ENCODE data around the gene TSSC4. TPM values are rescaled to one million over a fixed set of nuclear protein-coding genes. Genes with fewer than 3 reads are reported as not detected.

Gene TSSC4
- total and polyA plus RNA-seq, 2 of the 13 experiments (the other 11 are each of a cell fraction or from before 2014, with no cell fraction given) = 16.2 to 58.6 TPM

DNA sequence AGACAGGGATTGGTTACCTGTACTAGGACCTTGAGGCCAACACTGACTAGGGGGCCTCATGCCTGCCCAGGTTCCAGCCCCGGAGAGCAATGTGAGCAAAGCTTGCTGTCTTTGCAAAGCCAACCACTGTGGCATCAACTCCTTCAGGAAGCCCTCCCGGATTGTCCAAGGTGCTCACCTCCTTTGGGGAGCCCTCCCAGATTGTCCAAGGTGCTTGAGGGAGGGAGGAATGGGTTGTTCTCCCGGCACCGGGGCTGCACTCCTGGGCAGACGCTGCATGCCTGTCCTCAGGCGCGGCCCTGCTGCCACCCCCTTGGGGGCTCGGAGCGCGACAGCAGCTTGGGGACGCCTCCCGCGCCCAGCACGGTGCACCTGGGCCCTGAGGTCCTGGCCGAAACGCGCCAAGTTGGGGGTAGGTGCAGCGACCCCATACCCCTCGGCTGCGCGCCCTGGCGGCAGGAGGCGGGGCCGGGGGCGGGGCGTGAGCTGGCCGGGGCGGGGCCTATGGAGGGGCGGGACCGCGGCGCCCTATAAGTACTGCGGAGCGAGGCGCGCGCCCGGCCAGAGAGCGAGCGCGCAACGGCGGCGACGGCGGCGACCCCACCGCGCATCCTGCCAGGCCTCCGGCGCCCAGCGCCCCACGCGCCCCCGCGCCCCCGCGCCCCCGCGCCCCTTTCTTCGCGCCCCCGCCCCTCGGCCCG is 23.6 kb upstream of the TSSC4 start, which contains the start of gene CD81:
CD81 (plus strand) TSS at position 560 of the 701 bp plus-strand sequence. CDS start 240 bp downstream, outside the sequence.
- ATAC-seq = no peak
- H3K79me2 ChIP-seq (ENCODE audit: insufficient read depth, low read length) = no peaks in the 10 kb centered on the region
- no peak for FAIRE-seq
- no peak within 1 kb of the TSS for H3K4me3 ChIP-seq (replicated peaks in 1 of 3; ENCODE audit: insufficient read depth in 1 of 3, low read depth in 2 of 3, low read length in 3 of 3)
- H3K27ac ChIP-seq (ENCODE audit: extremely low read length, insufficient read depth, low read length) = no peak within 1 kb of the TSS
- no peaks in the 10 kb centered on the region for H3K9me3 ChIP-seq (ENCODE audit: low read length)
- no peak within 1 kb of the TSS for H3K9ac ChIP-seq (ENCODE audit: insufficient read depth, low read depth, low read length)
- POLR2A ChIA-PET = no interaction called here
- intact Hi-C loops (cut with micrococcal nuclease; ENCODE audit: unreplicated experiment) (no loop called here), in situ Hi-C loops (cut with HindIII; ENCODE audit: extremely low pct_ligation_motif_present, low pct_unique_long_range_greater_than_20kb) (no loop called here)
- CTCF ChIA-PET (ENCODE audit: low intra/inter-chr PET ratio, low total read pairs) = no interaction called here
- DNase-seq (ENCODE audit: low spot score) = no peak
- H4K20me1 ChIP-seq (ENCODE audit: insufficient read depth, low read length) = no peaks in the 10 kb centered on the region
- no peaks in the 10 kb centered on the region for H3K36me3 ChIP-seq (replicated peaks in 1 of 2; ENCODE audit: control insufficient read depth in 1 of 2, insufficient read depth in 2 of 2, low read length in 2 of 2)
- TF ChIP-seq, protein P1, sequence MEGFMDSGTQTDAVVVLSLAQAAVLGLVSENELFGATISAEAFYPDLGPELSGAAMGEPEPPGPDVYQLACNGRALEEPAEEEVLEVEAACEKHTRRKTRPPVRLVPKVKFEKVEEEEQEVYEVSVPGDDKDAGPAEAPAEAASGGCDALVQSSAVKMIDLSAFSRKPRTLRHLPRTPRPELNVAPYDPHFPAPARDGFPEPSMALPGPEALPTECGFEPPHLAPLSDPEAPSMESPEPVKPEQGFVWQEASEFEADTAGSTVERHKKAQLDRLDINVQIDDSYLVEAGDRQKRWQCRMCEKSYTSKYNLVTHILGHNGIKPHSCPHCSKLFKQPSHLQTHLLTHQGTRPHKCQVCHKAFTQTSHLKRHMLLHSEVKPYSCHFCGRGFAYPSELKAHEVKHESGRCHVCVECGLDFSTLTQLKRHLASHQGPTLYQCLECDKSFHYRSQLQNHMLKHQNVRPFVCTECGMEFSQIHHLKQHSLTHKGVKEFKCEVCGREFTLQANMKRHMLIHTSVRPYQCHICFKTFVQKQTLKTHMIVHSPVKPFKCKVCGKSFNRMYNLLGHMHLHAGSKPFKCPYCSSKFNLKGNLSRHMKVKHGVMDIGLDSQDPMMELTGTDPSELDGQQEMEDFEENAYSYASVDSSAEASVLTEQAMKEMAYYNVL (CRISPR knock-in tag; IDR thresholded peaks at IDR 0.05; ENCODE audit: borderline replicate concordance) = no peak
- TF ChIP-seq MAZ (IDR thresholded peaks at IDR 0.05; ENCODE audit: borderline replicate concordance, low read depth, low read length) (no peak), MAZ (CRISPR knock-in tag; IDR thresholded peaks at IDR 0.05; ENCODE audit: low read depth) (no peak), NCOA1 (CRISPR knock-in tag; IDR thresholded peaks at IDR 0.05) (no peak), TCF7 (IDR thresholded peaks at IDR 0.05; ENCODE audit: low read depth) (no peak), REPIN1 (CRISPR knock-in tag; IDR thresholded peaks at IDR 0.05; ENCODE audit: borderline replicate concordance, low read depth) (no peak), ZNF773 (CRISPR knock-in tag; IDR thresholded peaks at IDR 0.05; ENCODE audit: borderline replicate concordance) (no peak), IRF2 (CRISPR knock-in tag; IDR thresholded peaks at IDR 0.05) (no peak), GATA4 (IDR thresholded peaks at IDR 0.05; ENCODE audit: borderline replicate concordance, low read depth) (no peak), ZNF24 (IDR thresholded peaks at IDR 0.05) (no peak), HNF4G (IDR thresholded peaks at IDR 0.05; ENCODE audit: borderline replicate concordance, low read depth, low read length) (no peak), HNF4G (CRISPR knock-in tag; IDR thresholded peaks at IDR 0.05; ENCODE audit: borderline replicate concordance, low read depth) (no peak), ZNF550 (CRISPR knock-in tag; IDR thresholded peaks at IDR 0.05; ENCODE audit: borderline replicate concordance) (no peak), ZNF225 (CRISPR knock-in tag; IDR thresholded peaks at IDR 0.05) (no peak)
- TF ChIP-seq, protein P2, sequence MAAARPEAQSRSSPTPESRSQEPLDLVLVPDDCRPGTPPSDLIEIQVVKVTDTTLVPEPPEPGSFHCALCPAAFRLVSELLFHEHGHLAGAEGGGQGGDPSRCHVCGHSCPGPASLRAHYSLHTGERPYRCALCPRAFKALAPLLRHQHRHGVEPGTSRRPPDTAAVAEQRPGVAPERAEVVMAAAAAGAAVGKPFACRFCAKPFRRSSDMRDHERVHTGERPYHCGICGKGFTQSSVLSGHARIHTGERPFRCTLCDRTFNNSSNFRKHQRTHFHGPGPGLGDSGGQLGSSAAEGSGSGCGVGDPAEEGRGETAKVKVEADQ (CRISPR knock-in tag; IDR thresholded peaks at IDR 0.05; ENCODE audit: borderline replicate concordance) = no peak
- TF ChIP-seq, protein P3, sequence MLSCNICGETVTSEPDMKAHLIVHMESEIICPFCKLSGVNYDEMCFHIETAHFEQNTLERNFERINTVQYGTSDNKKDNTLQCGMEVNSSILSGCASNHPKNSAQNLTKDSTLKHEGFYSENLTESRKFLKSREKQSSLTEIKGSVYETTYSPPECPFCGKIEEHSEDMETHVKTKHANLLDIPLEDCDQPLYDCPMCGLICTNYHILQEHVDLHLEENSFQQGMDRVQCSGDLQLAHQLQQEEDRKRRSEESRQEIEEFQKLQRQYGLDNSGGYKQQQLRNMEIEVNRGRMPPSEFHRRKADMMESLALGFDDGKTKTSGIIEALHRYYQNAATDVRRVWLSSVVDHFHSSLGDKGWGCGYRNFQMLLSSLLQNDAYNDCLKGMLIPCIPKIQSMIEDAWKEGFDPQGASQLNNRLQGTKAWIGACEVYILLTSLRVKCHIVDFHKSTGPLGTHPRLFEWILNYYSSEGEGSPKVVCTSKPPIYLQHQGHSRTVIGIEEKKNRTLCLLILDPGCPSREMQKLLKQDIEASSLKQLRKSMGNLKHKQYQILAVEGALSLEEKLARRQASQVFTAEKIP (CRISPR knock-in tag; IDR thresholded peaks at IDR 0.05; ENCODE audit: borderline replicate concordance) = no peak
- 73% methylated on average over 42 of the region's 65 CpGs for WGBS (ENCODE audit: low lambda C conversion rate)
- no peak within 1 kb of the TSS for H2AFZ ChIP-seq (ENCODE audit: low read length)
- peaks cover 9 to 73% of the 10 kb centered on the region in 2 experiments for H3K27me3 ChIP-seq (ENCODE audit: control insufficient read depth in 1 of 2, insufficient read depth in 2 of 2, low read length in 2 of 2)
- BruUV-seq (replicated peaks) = no TSS peak
- no peak within 1 kb of the TSS for H3K4me2 ChIP-seq (ENCODE audit: low read depth, low read length)
- peaks cover 7% of the 10 kb centered on the region; the same call in 1 of the 2 replicates for H3K4me1 ChIP-seq (ENCODE audit: insufficient read depth, low read length)

Measured in HepG2 (cell line).